ENCODE results near the gene SNORC.

Gene SNORC

GRCh38 chr2:232892221-232892620, 22.2 kb downstream of the SNORC start:
- H3K4me3 ChIP-seq (ENCODE audit: low read depth, low read length), result no peak overlapping the region
- TF ChIP-seq CTCF (IDR thresholded peaks at IDR 0.05; ENCODE audit: borderline replicate concordance, insufficient read depth, low read depth, low read length), result no peak

GRCh38 chr2:232892843-232893242, 22.8 kb downstream of the SNORC start:
- no peak overlapping the region for H3K4me3 ChIP-seq (ENCODE audit: low read depth, low read length)
- no peak for TF ChIP-seq CTCF (IDR thresholded peaks at IDR 0.05; ENCODE audit: borderline replicate concordance, insufficient read depth, low read depth, low read length)

GRCh38 chr2:232893834-232894233, 23.8 kb downstream of the SNORC start:
- H3K4me3 ChIP-seq (ENCODE audit: low read depth, low read length), result no peak overlapping the region
- no peak for TF ChIP-seq CTCF (IDR thresholded peaks at IDR 0.05; ENCODE audit: borderline replicate concordance, insufficient read depth, low read depth, low read length)

GRCh38 chr2:232894251-232894650, 24.2 kb downstream of the SNORC start:
- no peak for TF ChIP-seq CTCF (IDR thresholded peaks at IDR 0.05; ENCODE audit: borderline replicate concordance, insufficient read depth, low read depth, low read length)
- no peak overlapping the region for H3K4me3 ChIP-seq (ENCODE audit: low read depth, low read length)

GRCh38 chr2:232894746-232895145, 24.7 kb downstream of the SNORC start:
- H3K4me3 ChIP-seq (ENCODE audit: low read depth, low read length), result no peak overlapping the region
- TF ChIP-seq CTCF (IDR thresholded peaks at IDR 0.05; ENCODE audit: borderline replicate concordance, insufficient read depth, low read depth, low read length), result no peak

GRCh38 chr2:232896111-232896510, 26.0 kb downstream of the SNORC start:
- no peak for TF ChIP-seq CTCF (IDR thresholded peaks at IDR 0.05; ENCODE audit: borderline replicate concordance, insufficient read depth, low read depth, low read length)
- H3K4me3 ChIP-seq (ENCODE audit: low read depth, low read length), result no peak overlapping the region

GRCh38 chr2:232896720-232897597, 26.9 kb downstream of the SNORC start:
- TF ChIP-seq CTCF (IDR thresholded peaks at IDR 0.05; ENCODE audit: borderline replicate concordance, insufficient read depth, low read depth, low read length), result no peak
- no peak overlapping the region for H3K4me3 ChIP-seq (ENCODE audit: low read depth, low read length)

Measured in GM12875 (cell line).